PC-3 (cell line): Measurements from ENCODE around the gene KCTD6. TPM values are rescaled to one million over a fixed set of nuclear protein-coding genes. Genes with fewer than 3 reads are reported as not detected.

ENCODE experiments used
- ATAC-seq: fragments of 200-7000 bp; cut with Tn5 transposase; 2 replicates; pipeline ENCODE4 v1.9.1; 2020; ENCODE audit warnings: mild to moderate bottlenecking, moderate library complexity
- BruUV-seq: library from RNA; stranded (reverse); fragments of 400-500 nt; replicated peaks from 2 replicates; lab custom pipeline; 2021; lab: Mats Ljungman, UMichigan
- CTCF ChIA-PET: fragments of 300-600 bp; sonication (Branson Sonifier 250); formaldehyde crosslinking; loops from one replicate; lab custom pipeline; 2022; ENCODE audit warnings: antibody characterized with exemption; lab: Charles Lee
- POLR2A ChIA-PET: fragments of 300-600 bp; sonication (Branson Sonifier 250); formaldehyde crosslinking; loops from one replicate; lab custom pipeline; 2022; ENCODE audit warnings: antibody characterized with exemption; ENCODE audit not compliant: unreplicated experiment; lab: Charles Lee
- DNase-seq: peaks from one replicate; pipeline ENCODE4 v3.0.0-alpha.2; 2015
- H2AFZ ChIP-seq: fragments of 300-600 bp; sonication (generic); 2 replicates; pipeline ENCODE4 v1.6.0; 2016; ENCODE audit warnings: antibody characterized with exemption, low read length
- H3F3A ChIP-seq: fragments of 300-600 bp; sonication (generic); one replicate; pipeline ENCODE4 v1.6.0; 2017; ENCODE audit warnings: antibody characterized with exemption, low read length, control low read depth, mild to moderate bottlenecking; ENCODE audit not compliant: unreplicated experiment
- H3K27ac ChIP-seq: fragments of 300-600 bp; sonication (generic); 2 replicates; pipeline ENCODE4 v1.5.1; 2016; ENCODE audit warnings: mild to moderate bottlenecking, low read length
- H3K27me3 ChIP-seq: fragments of 300-600 bp; sonication (generic); 2 replicates; pipeline ENCODE4 v1.6.1; 2016; ENCODE audit warnings: low read length, mixed read lengths
- H3K36me3 ChIP-seq: fragments of 300-600 bp; sonication (generic); 2 replicates; pipeline ENCODE4 v1.6.1; 2016; ENCODE audit warnings: low read depth, mixed run types, low read length, mixed read lengths
- H3K4me1 ChIP-seq: fragments of 300-600 bp; sonication (generic); 2 replicates; pipeline ENCODE4 v1.5.1; 2016; ENCODE audit warnings: low read length; ENCODE audit not compliant: insufficient read depth
- H3K4me2 ChIP-seq: fragments of 300-600 bp; sonication (generic); 2 replicates; pipeline ENCODE4 v1.6.0; 2016; ENCODE audit warnings: low read length
- H3K4me3 ChIP-seq: fragments of 300-600 bp; sonication (generic); 2 replicates; pipeline ENCODE4 v1.5.1; 2016; ENCODE audit warnings: mild to moderate bottlenecking, low read length, mixed read lengths
- H3K79me2 ChIP-seq: fragments of 300-600 bp; sonication (generic); 2 replicates; pipeline ENCODE4 v1.6.1; 2017; ENCODE audit warnings: low read length, mixed read lengths
- H3K9ac ChIP-seq: fragments of 300-600 bp; sonication (generic); 2 replicates; pipeline ENCODE4 v1.6.0; 2016; ENCODE audit warnings: mild to moderate bottlenecking, low read length
- H3K9me2 ChIP-seq: fragments of 300-600 bp; sonication (generic); replicated peaks from 2 replicates; pipeline ENCODE4 v1.6.1; 2016; ENCODE audit warnings: mixed run types, low read length, mixed read lengths
- H3K9me3 ChIP-seq: fragments of 300-600 bp; sonication (generic); 2 replicates; pipeline ENCODE4 v1.6.1; 2016; ENCODE audit warnings: low read length, mixed read lengths
- H4K20me1 ChIP-seq: fragments of 300-600 bp; sonication (generic); 2 replicates; pipeline ENCODE4 v1.6.1; 2016; ENCODE audit warnings: low read length, mixed read lengths
- EZH2 ChIP-seq: fragments of 300-600 bp; sonication (generic); IDR thresholded peaks from one replicate; pipeline ENCODE4 v1.6.1; 2017; ENCODE audit warnings: antibody characterized with exemption, mild to moderate bottlenecking, low read length; ENCODE audit not compliant: unreplicated experiment
- EZH2phosphoT487 ChIP-seq: fragments of 300-600 bp; sonication (generic); IDR thresholded peaks from 2 replicates; pipeline ENCODE4 v1.6.1; 2018; ENCODE audit warnings: mild to moderate bottlenecking, antibody characterized with exemption, low read length, borderline replicate concordance
- intact Hi-C: fragments of 100-400 bp; cut with micrococcal nuclease; formaldehyde crosslinking; loops from 2 replicates; pipeline ENCODE4 v1.9.0; 2023
- total RNA-seq: library from RNA; depleted of rRNA; stranded (reverse); fragments of >200 nt; gene quantifications from 2 replicates; pipeline ENCODE4 v1.2.3, GENCODE V29; 2014; rRNA removed
- TF ChIP-seq, protein P1 (sequence below): fragments of 300-600 bp; sonication (generic); conservative IDR thresholded peaks from 2 replicates; pipeline ENCODE4 v1.5.1; 2017; ENCODE audit warnings: antibody characterized with exemption, low read depth, mild to moderate bottlenecking, low read length

The KCTD6 gene
- total RNA-seq, 1 experiment from 2014 or later: 13.1 TPM

DNA sequence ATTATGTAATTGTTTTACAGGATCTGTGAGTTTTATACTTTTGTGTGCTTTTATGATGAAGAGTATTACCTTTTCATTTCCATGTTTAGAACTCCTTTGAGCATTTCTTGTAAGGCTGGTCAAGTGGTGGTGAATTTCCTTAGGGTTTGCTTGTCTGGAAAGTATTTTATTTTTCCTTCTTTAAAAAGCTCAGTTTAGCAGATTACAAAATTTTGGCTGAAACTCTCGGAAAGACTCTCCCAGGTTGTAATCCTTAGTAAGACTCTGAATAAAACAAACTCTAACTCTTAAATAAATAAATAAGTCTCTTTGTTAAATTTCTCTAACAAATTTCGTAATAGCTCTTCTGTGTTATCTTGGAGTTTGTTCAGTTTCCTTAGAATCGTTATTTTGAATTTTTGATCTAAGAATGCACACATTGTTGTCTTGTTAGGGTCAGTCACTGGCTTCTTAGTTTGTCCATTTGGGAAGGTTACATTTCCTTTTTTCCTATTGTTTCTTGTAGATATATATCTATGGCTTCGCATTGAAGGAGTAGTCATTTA, 59.8 kb downstream of the KCTD6 start:
- ATAC-seq: no peak
- intact Hi-C loops: no loop called here
- Histone ChIP-seq H3K4me1 (no peaks in the 10 kb centered on the region), H2AFZ (no peak overlapping the region), H3K27ac (no peak overlapping the region), H3K79me2 (no peaks in the 10 kb centered on the region), H3K9me2 (no peaks in the 10 kb centered on the region), H3K9ac (no peak overlapping the region), H3F3A (no peaks in the 10 kb centered on the region), H3K27me3 (no peaks in the 10 kb centered on the region), H3K36me3 (no peaks in the 10 kb centered on the region), H3K9me3 (no peaks in the 10 kb centered on the region), H3K4me3 (no peak overlapping the region), H3K4me2 (no peak overlapping the region), H4K20me1 (no peaks in the 10 kb centered on the region)
- TF ChIP-seq EZH2 (no peak), EZH2phosphoT487 (no peak)
- TF ChIP-seq, protein P1, sequence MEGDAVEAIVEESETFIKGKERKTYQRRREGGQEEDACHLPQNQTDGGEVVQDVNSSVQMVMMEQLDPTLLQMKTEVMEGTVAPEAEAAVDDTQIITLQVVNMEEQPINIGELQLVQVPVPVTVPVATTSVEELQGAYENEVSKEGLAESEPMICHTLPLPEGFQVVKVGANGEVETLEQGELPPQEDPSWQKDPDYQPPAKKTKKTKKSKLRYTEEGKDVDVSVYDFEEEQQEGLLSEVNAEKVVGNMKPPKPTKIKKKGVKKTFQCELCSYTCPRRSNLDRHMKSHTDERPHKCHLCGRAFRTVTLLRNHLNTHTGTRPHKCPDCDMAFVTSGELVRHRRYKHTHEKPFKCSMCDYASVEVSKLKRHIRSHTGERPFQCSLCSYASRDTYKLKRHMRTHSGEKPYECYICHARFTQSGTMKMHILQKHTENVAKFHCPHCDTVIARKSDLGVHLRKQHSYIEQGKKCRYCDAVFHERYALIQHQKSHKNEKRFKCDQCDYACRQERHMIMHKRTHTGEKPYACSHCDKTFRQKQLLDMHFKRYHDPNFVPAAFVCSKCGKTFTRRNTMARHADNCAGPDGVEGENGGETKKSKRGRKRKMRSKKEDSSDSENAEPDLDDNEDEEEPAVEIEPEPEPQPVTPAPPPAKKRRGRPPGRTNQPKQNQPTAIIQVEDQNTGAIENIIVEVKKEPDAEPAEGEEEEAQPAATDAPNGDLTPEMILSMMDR: no peak
- BruUV-seq: no TSS peak
- DNase-seq: no peak
- ChIA-PET POLR2A (no interaction called here), CTCF (no interaction called here)

Other genes starting within 250 kb of the KCTD6 start
- 28.8 and 30.0 TPM in 2 replicates for gene RPP14, start 185.9 kb upstream of the KCTD6 start, total RNA-seq
- gene HTD2, start 185.6 kb upstream of the KCTD6 start, total RNA-seq: 4.9 and 6.9 TPM in 2 replicates
- 11.1 and 14.5 TPM in 2 replicates for gene PXK, start 159.2 kb upstream of the KCTD6 start, total RNA-seq
- gene PDHB, start 58.3 kb upstream of the KCTD6 start, total RNA-seq: 103 and 140 TPM in 2 replicates
- gene ACOX2, start 45.1 kb downstream of the KCTD6 start, total RNA-seq: 9.8 and 10.8 TPM in 2 replicates
- gene FAM107A, start 85.3 kb downstream of the KCTD6 start, total RNA-seq: 0.07 and 0.29 TPM in 2 replicates
- gene FAM3D, start 174.7 kb downstream of the KCTD6 start, total RNA-seq: 0.40 TPM in 1 of 2 replicates, not detected in the other